Chondrocyte (in vitro differentiated cells): Measurements from ENCODE around the gene ANKMY1. TPM values are rescaled to one million over a fixed set of nuclear protein-coding genes. Genes with fewer than 3 reads are reported as not detected.
A peak's percentile ranks its signal among the peaks of the same experiment; 100 is the strongest.

Source experiments
- DNase-seq: peaks from one replicate; pipeline ENCODE4 v3.0.0; 2021; ENCODE audit warnings: mixed read lengths, low spot score
- H3K27ac Mint-ChIP-seq: one replicate; pipeline ENCODE4 v1.8.0; 2021; ENCODE audit warnings: mild to moderate bottlenecking, moderate library complexity, mixed read lengths; ENCODE audit not compliant: unreplicated experiment
- H3K27me3 Mint-ChIP-seq: 2 replicates; pipeline ENCODE4 v1.8.0; 2021; ENCODE audit warnings: low read depth, mixed read lengths
- H3K36me3 Mint-ChIP-seq: 2 replicates; pipeline ENCODE4 v1.8.0; 2021; ENCODE audit warnings: low read depth, mixed read lengths
- H3K4me1 Mint-ChIP-seq: 2 replicates; pipeline ENCODE4 v1.8.0; 2021; ENCODE audit warnings: low read depth, mild to moderate bottlenecking, mixed read lengths
- H3K4me3 Mint-ChIP-seq: one replicate; pipeline ENCODE4 v1.8.0; 2021; ENCODE audit warnings: mild to moderate bottlenecking, moderate library complexity, mixed read lengths; ENCODE audit not compliant: unreplicated experiment
- H3K9me3 Mint-ChIP-seq: 2 replicates; pipeline ENCODE4 v1.8.0; 2021; ENCODE audit warnings: low read depth, mixed read lengths
- CTCF ChIP-seq: fragments of 200-600 bp; sonication (generic); IDR thresholded peaks from 2 replicates; pipeline ENCODE4 v1.5.0; 2021; ENCODE audit warnings: antibody characterized with exemption, mild to moderate bottlenecking, moderate library complexity
- total RNA-seq: library from RNA; stranded (reverse); gene quantifications from 3 replicates; pipeline ENCODE4 v1.2.1, GENCODE V29; 2021

Gene ANKMY1
- total RNA-seq, 1 donor from 2014 or later: 10.8 TPM

- H3K4me1 Mint-ChIP-seq: peaks cover 17% of the 10 kb centered on the region
Measured at GRCh38 chr2:240574386-240575100, 16.8 kb upstream of the ANKMY1 start.

GRCh38 chr2:240573516-240574385, 16.0 kb upstream of the ANKMY1 start:
- DNase-seq: peak; percentile 85
- no peak overlapping the region for H3K27ac Mint-ChIP-seq

More at GRCh38 chr2:240574386-240575100, 16.8 kb upstream of the ANKMY1 start:
- Mint-ChIP-seq H3K4me3 (no peak overlapping the region), H3K27me3 (no peaks in the 10 kb centered on the region), H3K36me3 (peaks cover 3% of the 10 kb centered on the region), H3K9me3 (no peaks in the 10 kb centered on the region), H3K27ac (no peak overlapping the region)
- peak; percentile 80 for DNase-seq
- no peak for TF ChIP-seq CTCF

GRCh38 chr2:240573071-240573515, 15.3 kb upstream of the ANKMY1 start:
- Mint-ChIP-seq H3K9me3 (no peaks in the 10 kb centered on the region), H3K27me3 (no peaks in the 10 kb centered on the region), H3K4me1 (peaks cover 20% of the 10 kb centered on the region), H3K27ac (no peak overlapping the region), H3K4me3 (no peak overlapping the region), H3K36me3 (peaks cover 1% of the 10 kb centered on the region)
- peak; percentile 84 for DNase-seq
- no peak for TF ChIP-seq CTCF

More at GRCh38 chr2:240573516-240574385, 16.0 kb upstream of the ANKMY1 start:
- no peaks in the 10 kb centered on the region for H3K27me3 Mint-ChIP-seq
- no peak for TF ChIP-seq CTCF
- peaks cover 3% of the 10 kb centered on the region for H3K36me3 Mint-ChIP-seq
- H3K4me3 Mint-ChIP-seq: no peak overlapping the region
- H3K4me1 Mint-ChIP-seq: peaks cover 20% of the 10 kb centered on the region
- no peaks in the 10 kb centered on the region for H3K9me3 Mint-ChIP-seq

- Mint-ChIP-seq H3K27ac (no peak overlapping the region), H3K9me3 (no peaks in the 10 kb centered on the region), H3K4me1 (peaks cover 25% of the 10 kb centered on the region), H3K36me3 (peaks cover 1% of the 10 kb centered on the region), H3K27me3 (no peaks in the 10 kb centered on the region), H3K4me3 (no peak overlapping the region)
- TF ChIP-seq CTCF: no peak
- DNase-seq: peak; percentile 95
Measured at GRCh38 chr2:240572141-240573031, 14.6 kb upstream of the ANKMY1 start.
